ENCODE results near the gene TRIM43B. TPM values are rescaled to one million over a fixed set of nuclear protein-coding genes. Genes with fewer than 3 reads are reported as not detected.

TRIM43B gene
- total RNA-seq, 1 experiment from 2014 or later: not detected

DNA sequence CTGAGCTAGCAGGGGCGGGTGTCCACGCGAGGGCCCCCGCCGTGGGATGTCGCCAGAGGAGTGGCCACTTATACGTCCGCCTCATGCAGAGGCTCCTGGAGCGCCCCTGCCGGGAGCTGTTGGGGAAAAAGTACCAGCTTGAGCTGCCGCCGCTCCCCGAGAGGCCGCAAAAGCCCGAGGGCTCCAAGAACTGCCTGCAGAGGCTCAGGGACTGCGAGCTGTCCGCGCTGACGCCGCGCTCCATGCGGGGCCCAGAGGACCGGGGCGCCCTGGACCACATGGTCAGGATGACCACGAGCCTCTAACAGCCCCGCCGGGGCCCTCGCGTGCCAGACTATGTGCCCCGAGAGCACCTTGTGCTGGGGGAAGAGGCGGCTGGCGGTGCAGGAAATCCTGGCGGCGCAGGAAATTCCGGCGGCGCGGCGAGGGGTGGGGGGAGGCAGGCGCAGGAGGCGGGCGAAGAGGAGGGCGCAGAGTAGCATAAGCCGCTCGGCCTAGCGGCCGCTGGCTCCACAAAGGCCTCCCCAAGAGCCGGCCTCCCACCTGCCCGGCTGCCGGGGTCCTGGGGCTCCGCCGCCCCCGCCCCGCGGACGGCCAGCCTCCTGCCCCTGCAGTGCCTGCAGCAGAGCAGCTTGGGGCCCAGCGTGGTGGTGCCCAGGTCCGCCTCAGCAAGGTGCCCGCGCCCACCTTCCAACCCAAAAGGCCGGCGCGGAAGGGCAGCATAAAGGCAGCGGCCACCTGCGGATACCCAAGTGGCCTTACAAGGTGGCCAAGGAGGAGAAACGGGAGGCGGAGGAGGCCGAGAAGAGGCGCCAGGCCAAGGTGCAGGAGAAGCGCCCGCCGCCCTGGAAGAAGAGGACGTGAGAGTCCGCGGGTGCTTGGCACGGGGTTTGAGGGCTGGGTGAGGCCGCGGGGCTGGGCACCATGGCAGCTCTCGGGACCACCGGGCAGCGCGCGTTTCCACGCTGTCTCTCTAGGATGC, 42.1 kb upstream of the TRIM43B start:
- H3K9me3 ChIP-seq: no peaks in the 10 kb centered on the region
- Mint-ChIP-seq H3K4me3 (ENCODE audit: unreplicated experiment) (peak overlapping the region; percentile 90), H3K36me3 (ENCODE audit: insufficient read depth, unreplicated experiment) (no peaks in the 10 kb centered on the region), H3K27ac (ENCODE audit: unreplicated experiment) (peak overlapping the region; percentile 74), H3K4me1 (ENCODE audit: low read depth, unreplicated experiment) (peaks cover 7% of the 10 kb centered on the region), H3K27me3 (ENCODE audit: insufficient read depth, unreplicated experiment) (peaks cover 2% of the 10 kb centered on the region), H3K9me3 (ENCODE audit: unreplicated experiment) (no peaks in the 10 kb centered on the region)
- TF ChIP-seq, protein P1, sequence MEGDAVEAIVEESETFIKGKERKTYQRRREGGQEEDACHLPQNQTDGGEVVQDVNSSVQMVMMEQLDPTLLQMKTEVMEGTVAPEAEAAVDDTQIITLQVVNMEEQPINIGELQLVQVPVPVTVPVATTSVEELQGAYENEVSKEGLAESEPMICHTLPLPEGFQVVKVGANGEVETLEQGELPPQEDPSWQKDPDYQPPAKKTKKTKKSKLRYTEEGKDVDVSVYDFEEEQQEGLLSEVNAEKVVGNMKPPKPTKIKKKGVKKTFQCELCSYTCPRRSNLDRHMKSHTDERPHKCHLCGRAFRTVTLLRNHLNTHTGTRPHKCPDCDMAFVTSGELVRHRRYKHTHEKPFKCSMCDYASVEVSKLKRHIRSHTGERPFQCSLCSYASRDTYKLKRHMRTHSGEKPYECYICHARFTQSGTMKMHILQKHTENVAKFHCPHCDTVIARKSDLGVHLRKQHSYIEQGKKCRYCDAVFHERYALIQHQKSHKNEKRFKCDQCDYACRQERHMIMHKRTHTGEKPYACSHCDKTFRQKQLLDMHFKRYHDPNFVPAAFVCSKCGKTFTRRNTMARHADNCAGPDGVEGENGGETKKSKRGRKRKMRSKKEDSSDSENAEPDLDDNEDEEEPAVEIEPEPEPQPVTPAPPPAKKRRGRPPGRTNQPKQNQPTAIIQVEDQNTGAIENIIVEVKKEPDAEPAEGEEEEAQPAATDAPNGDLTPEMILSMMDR (IDR thresholded peaks at IDR 0.05; ENCODE audit: insufficient read depth in 1 of 2, low read depth in 1 of 2, low read length in 1 of 2, severe bottlenecking in 1 of 2, unreplicated experiment in 1 of 2): peak; percentile 25 to 61
- intact Hi-C loops (cut with micrococcal nuclease; ENCODE audit: unreplicated experiment): no loop called here
- no peaks in the 10 kb centered on the region for H3K27me3 ChIP-seq (replicated peaks; ENCODE audit: control insufficient read depth, insufficient read depth, low read length)
- peak overlapping the region; percentile 65 for H3K4me3 ChIP-seq (ENCODE audit: low read depth, low read length)
- no peaks in the 10 kb centered on the region for H3K36me3 ChIP-seq (ENCODE audit: control insufficient read depth, insufficient read depth, low read length)
- H3K4me1 ChIP-seq: no peaks in the 10 kb centered on the region
- ChIA-PET POLR2A (no interaction called here), CTCF (interaction anchor here (0.9 kb wide), 1 partner anchor 137 kb away, joined by 3 read pairs; no protein-coding TSS in a partner anchor)
- BruUV-seq (replicated peaks): no TSS peak
- peak; percentile 83 for DNase-seq

DNA sequence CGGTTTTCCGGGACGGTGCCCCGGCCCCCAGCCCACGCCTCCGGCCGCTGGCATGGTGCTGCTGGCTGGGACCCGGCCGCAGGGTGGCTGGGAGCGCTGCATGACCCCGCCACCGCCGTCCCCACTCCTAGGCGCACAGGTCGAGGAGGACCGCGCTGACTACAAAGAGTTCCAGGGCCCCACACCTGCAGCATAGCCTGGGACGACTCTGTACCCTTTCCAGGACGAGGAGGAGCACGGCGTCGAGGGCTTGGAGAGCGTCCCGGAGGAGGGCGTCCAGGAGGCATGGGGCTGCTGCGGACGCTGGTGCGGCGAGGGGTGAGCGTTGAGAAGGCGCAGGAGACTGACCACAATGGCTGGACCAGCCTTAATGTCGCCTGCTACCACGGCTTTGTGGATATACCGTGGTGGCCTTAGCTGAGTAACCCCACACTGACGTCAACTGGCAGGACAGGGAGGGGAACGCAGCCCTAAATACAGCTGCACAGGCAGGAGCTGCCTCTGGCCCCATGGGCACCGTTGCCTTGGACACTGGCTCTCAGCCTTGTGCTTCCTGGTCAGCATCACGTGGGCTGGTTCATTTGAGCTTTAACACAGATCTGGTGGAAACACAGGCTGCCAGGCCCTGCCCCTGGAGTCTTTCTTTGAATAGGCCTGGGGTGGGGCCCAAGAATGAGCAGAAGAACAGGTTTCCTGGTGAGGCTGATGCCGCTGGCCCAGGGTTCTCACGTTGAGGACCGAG, 40.9 kb upstream of the TRIM43B start:
- DNase-seq: peak; percentile 40 to 55
- TF ChIP-seq, protein P1 (IDR thresholded peaks at IDR 0.05; ENCODE audit: insufficient read depth in 1 of 2, low read depth in 1 of 2, low read length in 1 of 2, severe bottlenecking in 1 of 2, unreplicated experiment in 1 of 2): no peak
- Histone ChIP-seq H3K4me3 (ENCODE audit: low read depth, low read length) (peak overlapping the region; percentile 65), H3K36me3 (ENCODE audit: control insufficient read depth, insufficient read depth, low read length) (no peaks in the 10 kb centered on the region), H3K4me1 (no peaks in the 10 kb centered on the region), H3K9me3 (no peaks in the 10 kb centered on the region), H3K27me3 (replicated peaks; ENCODE audit: control insufficient read depth, insufficient read depth, low read length) (no peaks in the 10 kb centered on the region)
- intact Hi-C loops (cut with micrococcal nuclease; ENCODE audit: unreplicated experiment): no loop called here
- H3K27me3 Mint-ChIP-seq (ENCODE audit: insufficient read depth, unreplicated experiment): peaks cover 2% of the 10 kb centered on the region
- peak overlapping the region; percentile 74 for H3K27ac Mint-ChIP-seq (ENCODE audit: unreplicated experiment)
- ChIA-PET CTCF (interaction anchor here (0.9 kb wide), 1 partner anchor 136 kb away, joined by 3 read pairs; no protein-coding TSS in a partner anchor), POLR2A (no interaction called here)
- no TSS peak for BruUV-seq (replicated peaks)
- H3K4me1 Mint-ChIP-seq (ENCODE audit: low read depth, unreplicated experiment): peaks cover 7% of the 10 kb centered on the region
- no peaks in the 10 kb centered on the region for H3K9me3 Mint-ChIP-seq (ENCODE audit: unreplicated experiment)
- no peaks in the 10 kb centered on the region for H3K36me3 Mint-ChIP-seq (ENCODE audit: insufficient read depth, unreplicated experiment)
- H3K4me3 Mint-ChIP-seq (ENCODE audit: unreplicated experiment): peak overlapping the region; percentile 90

DNA sequence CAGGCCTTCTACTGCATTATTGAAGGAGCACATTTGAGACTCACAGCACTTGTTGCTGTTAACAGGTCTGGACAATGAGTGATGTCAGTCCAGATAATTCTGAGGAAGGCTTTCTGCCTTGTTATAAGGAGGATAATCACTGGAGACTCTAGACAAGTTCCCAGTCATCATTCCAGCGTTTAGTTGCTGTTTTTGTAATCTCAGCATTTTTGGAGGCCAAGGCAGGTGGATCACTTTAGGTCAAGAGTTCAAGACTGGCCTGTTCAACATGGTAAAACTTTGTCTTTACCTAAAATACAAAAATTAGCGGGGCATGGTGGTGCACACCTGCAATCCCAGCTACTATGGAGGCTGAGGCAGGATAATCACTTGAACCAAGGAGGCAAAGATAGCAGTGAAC, 39.6 kb upstream of the TRIM43B start:
- CTCF ChIA-PET: no interaction called here

More for the DNA sequence above, 39.6 kb upstream of the TRIM43B start:
- H3K9me3 ChIP-seq: no peaks in the 10 kb centered on the region
- no TSS peak for BruUV-seq (replicated peaks)
- Mint-ChIP-seq H3K27me3 (ENCODE audit: insufficient read depth, unreplicated experiment) (peaks cover 2% of the 10 kb centered on the region), H3K4me3 (ENCODE audit: unreplicated experiment) (no peak overlapping the region), H3K36me3 (ENCODE audit: insufficient read depth, unreplicated experiment) (no peaks in the 10 kb centered on the region), H3K4me1 (ENCODE audit: low read depth, unreplicated experiment) (peaks cover 7% of the 10 kb centered on the region), H3K27ac (ENCODE audit: unreplicated experiment) (no peak overlapping the region), H3K9me3 (ENCODE audit: unreplicated experiment) (no peaks in the 10 kb centered on the region)
- no peaks in the 10 kb centered on the region for H3K27me3 ChIP-seq (replicated peaks; ENCODE audit: control insufficient read depth, insufficient read depth, low read length)
- no peaks in the 10 kb centered on the region for H3K4me1 ChIP-seq
- intact Hi-C loops (cut with micrococcal nuclease; ENCODE audit: unreplicated experiment): no loop called here
- TF ChIP-seq, protein P1 (IDR thresholded peaks at IDR 0.05; ENCODE audit: insufficient read depth in 1 of 2, low read depth in 1 of 2, low read length in 1 of 2, severe bottlenecking in 1 of 2, unreplicated experiment in 1 of 2): no peak
- POLR2A ChIA-PET: no interaction called here
- H3K36me3 ChIP-seq (ENCODE audit: control insufficient read depth, insufficient read depth, low read length): no peaks in the 10 kb centered on the region
- H3K4me3 ChIP-seq (ENCODE audit: low read depth, low read length): no peak overlapping the region
- DNase-seq: no peak
